ENCODE measurements around the gene PRSS53. TPM values are rescaled to one million over a fixed set of nuclear protein-coding genes. Genes with fewer than 3 reads are reported as not detected.

PRSS53 gene
- total RNA-seq, 1 donor, result 2.9 TPM

- Histone ChIP-seq H4K20me1 (ENCODE audit: insufficient read depth, low read length) (no peaks in the 10 kb centered on the region), H3K4me1 (ENCODE audit: insufficient read depth, low read length) (no peaks in the 10 kb centered on the region), H3K27me3 (ENCODE audit: insufficient read depth, low read length) (no peaks in the 10 kb centered on the region), H3K79me2 (ENCODE audit: insufficient read depth, low read length) (no peaks in the 10 kb centered on the region), H3K36me3 (ENCODE audit: insufficient read depth, low read length) (peaks cover 26% of the 10 kb centered on the region), H3K9me3 (ENCODE audit: low read depth, low read length) (no peaks in the 10 kb centered on the region), H2AFZ (ENCODE audit: low read length) (no peak overlapping the region), H3K4me3 (ENCODE audit: insufficient read depth, low read length) (no peak overlapping the region), H3K4me2 (ENCODE audit: insufficient read depth, low read length) (no peak overlapping the region), H3K27ac (ENCODE audit: low read depth, low read length) (no peak overlapping the region)
- no peak for DNase-seq (ENCODE audit: insufficient read length, low spot score, missing footprints)
- no peak for TF ChIP-seq CTCF (IDR thresholded peaks at IDR 0.05; ENCODE audit: extremely low read depth, low read depth, low read length)
These were observed 37.1 kb upstream of the PRSS53 start for GRCh38 chr16:31125844-31126243.

- Histone ChIP-seq H3K27me3 (ENCODE audit: insufficient read depth, low read length) (no peaks in the 10 kb centered on the region), H2AFZ (ENCODE audit: low read length) (no peak overlapping the region), H4K20me1 (ENCODE audit: insufficient read depth, low read length) (peaks cover 6% of the 10 kb centered on the region), H3K9me3 (ENCODE audit: low read depth, low read length) (no peaks in the 10 kb centered on the region), H3K36me3 (ENCODE audit: insufficient read depth, low read length) (peaks cover 33% of the 10 kb centered on the region), H3K4me2 (ENCODE audit: insufficient read depth, low read length) (no peak overlapping the region), H3K4me3 (ENCODE audit: insufficient read depth, low read length) (no peak overlapping the region), H3K79me2 (ENCODE audit: insufficient read depth, low read length) (peaks cover 24% of the 10 kb centered on the region), H3K27ac (ENCODE audit: low read depth, low read length) (no peak overlapping the region), H3K4me1 (ENCODE audit: insufficient read depth, low read length) (peaks cover 11% of the 10 kb centered on the region)
- no peak for DNase-seq (ENCODE audit: insufficient read length, low spot score, missing footprints)
- TF ChIP-seq CTCF (IDR thresholded peaks at IDR 0.05; ENCODE audit: extremely low read depth, low read depth, low read length), result no peak
These were observed 31.4 kb upstream of the PRSS53 start for GRCh38 chr16:31120129-31120528.

GRCh38 chr16:31118223-31119155 lies 29.7 kb upstream of the PRSS53 start:
- no peaks in the 10 kb centered on the region for H3K9me3 ChIP-seq (ENCODE audit: low read depth, low read length)
- no peak for TF ChIP-seq CTCF (IDR thresholded peaks at IDR 0.05; ENCODE audit: extremely low read depth, low read depth, low read length)
- peak overlapping the region; percentile 95 for H3K4me2 ChIP-seq (ENCODE audit: insufficient read depth, low read length)
- H3K4me3 ChIP-seq (ENCODE audit: insufficient read depth, low read length), result peak overlapping the region; percentile 80
- DNase-seq (ENCODE audit: insufficient read length, low spot score, missing footprints), result peak; percentile 95
- peak overlapping the region; percentile 97 for H3K27ac ChIP-seq (ENCODE audit: low read depth, low read length)
- no peaks in the 10 kb centered on the region for H3K27me3 ChIP-seq (ENCODE audit: insufficient read depth, low read length)
- peak overlapping the region; percentile 86 for H2AFZ ChIP-seq (ENCODE audit: low read length)
- peaks cover 11% of the 10 kb centered on the region for H3K4me1 ChIP-seq (ENCODE audit: insufficient read depth, low read length)
- peaks cover 24% of the 10 kb centered on the region for H3K79me2 ChIP-seq (ENCODE audit: insufficient read depth, low read length)
- H4K20me1 ChIP-seq (ENCODE audit: insufficient read depth, low read length), result peaks cover 6% of the 10 kb centered on the region
- peaks cover 33% of the 10 kb centered on the region for H3K36me3 ChIP-seq (ENCODE audit: insufficient read depth, low read length)
